ENCODE measurements around the gene CNOT1. TPM values are rescaled to one million over a fixed set of nuclear protein-coding genes. Genes with fewer than 3 reads are reported as not detected.

Gene CNOT1
- total and polyA plus RNA-seq, 2 of the 4 experiments (the other 2 are of a cell fraction), result 85.5 to 357 TPM

GRCh38 chr16:58588406-58588805, 41.2 kb downstream of the CNOT1 start:
- intact Hi-C loops (cut with micrococcal nuclease), result loop anchor here (5.0 kb wide), 1 partner anchor 39 kb away; the partner anchor contains the start of gene CNOT1
- Histone ChIP-seq H3K27me3 (ENCODE audit: control insufficient read depth, insufficient read depth, low read length) (no peaks in the 10 kb centered on the region), H3K4me2 (ENCODE audit: low read depth, low read length) (no peak overlapping the region), H2BK5ac (ENCODE audit: low read depth, low read length, poor library complexity, severe bottlenecking) (no peak overlapping the region), H4K20me1 (ENCODE audit: insufficient read depth, low read length) (peaks cover 3% of the 10 kb centered on the region; the same call in 1 of the 2 replicates), H3K4ac (ENCODE audit: low read depth, low read length) (no peak overlapping the region), H3K4me1 (ENCODE audit: control insufficient read depth, insufficient read depth, low read length) (peaks cover 3% of the 10 kb centered on the region; the same call in 1 of the 2 replicates), H2BK15ac (ENCODE audit: low read depth, low read length) (no peak overlapping the region), H3K9me1 (ENCODE audit: insufficient read depth, low read length) (peaks cover 2% of the 10 kb centered on the region; the same call in 1 of the 2 replicates), H3K79me1 (ENCODE audit: low read depth in 1 of 2, low read length in 2 of 2) (peaks cover 25 to 33% of the 10 kb centered on the region in 2 experiments), H3K14ac (replicated peaks; ENCODE audit: low read depth, low read length) (no peak overlapping the region), H2AK9ac (replicated peaks; ENCODE audit: low read depth, low read length, poor library complexity) (no peak overlapping the region), H3K27ac (ENCODE audit: insufficient read depth, low read length) (no peak overlapping the region), H2AK5ac (ENCODE audit: low read depth, low read length) (no peak overlapping the region), H4K5ac (ENCODE audit: low read depth, low read length) (no peak overlapping the region), H3K36me3 (ENCODE audit: control insufficient read depth, insufficient read depth, low read length) (peaks cover 27% of the 10 kb centered on the region), H3K23ac (ENCODE audit: low read depth, low read length) (no peak overlapping the region), H2BK120ac (ENCODE audit: low read depth, low read length) (no peak overlapping the region), H3K4me3 (ENCODE audit: insufficient read depth, low read depth, low read length) (no peak overlapping the region), H4K8ac (ENCODE audit: low read depth in 2 of 2, low read length in 2 of 2) (no peak overlapping the region), H3K9me3 (ENCODE audit: control insufficient read depth, insufficient read depth, low read length) (no peaks in the 10 kb centered on the region), H2AFZ (replicated peaks; ENCODE audit: low read length, poor library complexity) (no peak overlapping the region), H3K18ac (ENCODE audit: low read depth, low read length) (no peak overlapping the region), H2BK20ac (ENCODE audit: low read depth, low read length) (no peak overlapping the region), H3K9ac (ENCODE audit: low read depth, low read length) (no peak overlapping the region), H4K91ac (ENCODE audit: insufficient read depth, low read depth, low read length) (no peak overlapping the region), H3K56ac (ENCODE audit: extremely low read depth, insufficient read depth, low read length) (no peak overlapping the region)
- TF ChIP-seq CHD1 (IDR thresholded peaks at IDR 0.05; ENCODE audit: low read depth, low read length) (no peak), RAD21 (IDR thresholded peaks at IDR 0.05; ENCODE audit: low read length) (no peak), ELK1 (IDR thresholded peaks at IDR 0.05; ENCODE audit: borderline replicate concordance, low read depth, low read length) (no peak), FOS (IDR thresholded peaks at IDR 0.05; ENCODE audit: low read depth, low read length) (no peak), MAZ (IDR thresholded peaks at IDR 0.05; ENCODE audit: borderline replicate concordance, low read depth, low read length) (no peak), MXI1 (IDR thresholded peaks at IDR 0.05; ENCODE audit: borderline replicate concordance, low read depth, low read length) (no peak), CEBPB (IDR thresholded peaks at IDR 0.05; ENCODE audit: low read depth, low read length) (no peak), NFE2L2 (IDR thresholded peaks at IDR 0.05; ENCODE audit: low read depth, low read length) (no peak), RFX5 (IDR thresholded peaks at IDR 0.05; ENCODE audit: low read depth, low read length) (no peak)
- TF ChIP-seq, protein P1, sequence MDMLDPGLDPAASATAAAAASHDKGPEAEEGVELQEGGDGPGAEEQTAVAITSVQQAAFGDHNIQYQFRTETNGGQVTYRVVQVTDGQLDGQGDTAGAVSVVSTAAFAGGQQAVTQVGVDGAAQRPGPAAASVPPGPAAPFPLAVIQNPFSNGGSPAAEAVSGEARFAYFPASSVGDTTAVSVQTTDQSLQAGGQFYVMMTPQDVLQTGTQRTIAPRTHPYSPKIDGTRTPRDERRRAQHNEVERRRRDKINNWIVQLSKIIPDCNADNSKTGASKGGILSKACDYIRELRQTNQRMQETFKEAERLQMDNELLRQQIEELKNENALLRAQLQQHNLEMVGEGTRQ (IDR thresholded peaks at IDR 0.05; ENCODE audit: low read depth, low read length), result no peak
- TF ChIP-seq, protein P2, sequence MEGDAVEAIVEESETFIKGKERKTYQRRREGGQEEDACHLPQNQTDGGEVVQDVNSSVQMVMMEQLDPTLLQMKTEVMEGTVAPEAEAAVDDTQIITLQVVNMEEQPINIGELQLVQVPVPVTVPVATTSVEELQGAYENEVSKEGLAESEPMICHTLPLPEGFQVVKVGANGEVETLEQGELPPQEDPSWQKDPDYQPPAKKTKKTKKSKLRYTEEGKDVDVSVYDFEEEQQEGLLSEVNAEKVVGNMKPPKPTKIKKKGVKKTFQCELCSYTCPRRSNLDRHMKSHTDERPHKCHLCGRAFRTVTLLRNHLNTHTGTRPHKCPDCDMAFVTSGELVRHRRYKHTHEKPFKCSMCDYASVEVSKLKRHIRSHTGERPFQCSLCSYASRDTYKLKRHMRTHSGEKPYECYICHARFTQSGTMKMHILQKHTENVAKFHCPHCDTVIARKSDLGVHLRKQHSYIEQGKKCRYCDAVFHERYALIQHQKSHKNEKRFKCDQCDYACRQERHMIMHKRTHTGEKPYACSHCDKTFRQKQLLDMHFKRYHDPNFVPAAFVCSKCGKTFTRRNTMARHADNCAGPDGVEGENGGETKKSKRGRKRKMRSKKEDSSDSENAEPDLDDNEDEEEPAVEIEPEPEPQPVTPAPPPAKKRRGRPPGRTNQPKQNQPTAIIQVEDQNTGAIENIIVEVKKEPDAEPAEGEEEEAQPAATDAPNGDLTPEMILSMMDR (conservative IDR thresholded peaks at IDR 0.05; ENCODE audit: low read depth, low read length), result no peak
- no TSS peak for BruUV-seq (replicated peaks)
- CTCF ChIA-PET, result no interaction called here
- POLR2A ChIA-PET (ENCODE audit: unreplicated experiment), result no interaction called here
- in situ Hi-C loops (cut with MboI; ENCODE audit: low sequenced_read_pairs), result no loop called here
- ATAC-seq (ENCODE audit: low read depth), result no peak
- WGBS, 2 experiments (ENCODE audit: extremely low coverage in 2 of 2, insufficient read length in 1 of 2), result no CpG with 5 or more reads among the region's 3 CpGs
- no peak for DNase-seq
- dilution Hi-C loops (cut with HindIII; ENCODE audit: low sequenced_read_pairs, unreplicated experiment), result no loop called here

Data from IMR-90 (cell line).